ENCODE results near the gene HAPLN1. TPM values are rescaled to one million over a fixed set of nuclear protein-coding genes. Genes with fewer than 3 reads are reported as not detected.
A peak's percentile ranks its signal among the peaks of the same experiment; 100 is the strongest.

Gene HAPLN1
- total and polyA plus RNA-seq, 2 experiments from 2014 or later, result 1.5 to 4.0 TPM

DNA sequence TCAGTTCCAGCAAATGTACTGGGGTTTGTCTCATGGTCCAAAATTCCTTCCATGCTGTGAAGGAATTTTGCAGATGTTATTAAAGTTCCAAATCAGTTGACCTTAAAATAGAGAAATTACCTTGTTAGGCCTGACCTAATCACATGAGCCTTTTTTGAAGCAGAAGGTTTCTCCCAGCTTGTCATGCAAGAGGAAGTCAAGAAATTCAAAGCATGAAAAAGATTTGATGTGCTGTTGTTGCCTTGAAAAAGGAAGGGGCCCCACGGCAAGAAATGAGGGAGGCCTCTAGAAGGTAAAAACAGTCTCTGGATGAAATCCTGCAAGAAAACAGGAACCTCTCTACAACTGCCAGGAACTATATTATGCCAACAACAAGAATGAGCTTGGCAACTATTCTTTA is 24.2 kb upstream of the HAPLN1 start:
- no peaks in the 10 kb centered on the region for H3K4me1 Mint-ChIP-seq
- Histone ChIP-seq H3K4me3 (no peak overlapping the region), H3K36me3 (ENCODE audit: insufficient read depth) (no peaks in the 10 kb centered on the region), H4K20me1 (replicated peaks; ENCODE audit: insufficient read depth) (no peaks in the 10 kb centered on the region), H3K4me2 (no peak overlapping the region), H3K79me2 (replicated peaks; ENCODE audit: insufficient read depth) (no peaks in the 10 kb centered on the region), H3F3A (replicated peaks; ENCODE audit: low read depth) (no peaks in the 10 kb centered on the region), H2AFZ (peak overlapping the region; percentile 86; the same call in 1 of the 2 replicates), H3K9me2 (ENCODE audit: insufficient read depth) (no peaks in the 10 kb centered on the region), H3K27ac (ENCODE audit: low read depth) (no peak overlapping the region), H3K27me3 (ENCODE audit: insufficient read depth) (no peaks in the 10 kb centered on the region), H3K4me1 (ENCODE audit: insufficient read depth) (no peaks in the 10 kb centered on the region)
- peaks cover 4% of the 10 kb centered on the region; the same call in 2 of the 3 replicates for H3K9me3 Mint-ChIP-seq
- DNase-seq (ENCODE audit: low spot score) (no peak), ATAC-seq (no peak)
- H3K4me3 Mint-ChIP-seq, result no peak overlapping the region
- no peaks in the 10 kb centered on the region; the same call in 2 of the 3 replicates for H3K36me3 Mint-ChIP-seq (ENCODE audit: low read depth)
- H3K27me3 Mint-ChIP-seq (ENCODE audit: insufficient read depth, low read depth, poor library complexity), result no peaks in the 10 kb centered on the region
- no peak overlapping the region for H3K27ac Mint-ChIP-seq
- TF ChIP-seq STAT1 (IDR thresholded peaks at IDR 0.05; ENCODE audit: unreplicated experiment) (no peak), ZNF331 (CRISPR knock-in tag; IDR thresholded peaks at IDR 0.05; ENCODE audit: low read depth) (no peak), CREB1 (CRISPR knock-in tag; IDR thresholded peaks at IDR 0.05; ENCODE audit: low read depth) (no peak), ZNF114 (CRISPR knock-in tag; IDR thresholded peaks at IDR 0.05) (no peak), JUNB (IDR thresholded peaks at IDR 0.05; ENCODE audit: unreplicated experiment) (no peak), EZH2phosphoT487 (IDR thresholded peaks at IDR 0.05; ENCODE audit: unreplicated experiment) (no peak), POLR2AphosphoS5 (IDR thresholded peaks at IDR 0.05; ENCODE audit: low read depth) (no peak), EZH2 (IDR thresholded peaks at IDR 0.05; ENCODE audit: low read depth, unreplicated experiment) (no peak), NANOG (IDR thresholded peaks at IDR 0.05; ENCODE audit: borderline replicate concordance) (no peak)
- TF ChIP-seq, protein P1, sequence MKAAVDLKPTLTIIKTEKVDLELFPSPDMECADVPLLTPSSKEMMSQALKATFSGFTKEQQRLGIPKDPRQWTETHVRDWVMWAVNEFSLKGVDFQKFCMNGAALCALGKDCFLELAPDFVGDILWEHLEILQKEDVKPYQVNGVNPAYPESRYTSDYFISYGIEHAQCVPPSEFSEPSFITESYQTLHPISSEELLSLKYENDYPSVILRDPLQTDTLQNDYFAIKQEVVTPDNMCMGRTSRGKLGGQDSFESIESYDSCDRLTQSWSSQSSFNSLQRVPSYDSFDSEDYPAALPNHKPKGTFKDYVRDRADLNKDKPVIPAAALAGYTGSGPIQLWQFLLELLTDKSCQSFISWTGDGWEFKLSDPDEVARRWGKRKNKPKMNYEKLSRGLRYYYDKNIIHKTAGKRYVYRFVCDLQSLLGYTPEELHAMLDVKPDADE (IDR thresholded peaks at IDR 0.05), result no peak
- TF ChIP-seq, protein P2, sequence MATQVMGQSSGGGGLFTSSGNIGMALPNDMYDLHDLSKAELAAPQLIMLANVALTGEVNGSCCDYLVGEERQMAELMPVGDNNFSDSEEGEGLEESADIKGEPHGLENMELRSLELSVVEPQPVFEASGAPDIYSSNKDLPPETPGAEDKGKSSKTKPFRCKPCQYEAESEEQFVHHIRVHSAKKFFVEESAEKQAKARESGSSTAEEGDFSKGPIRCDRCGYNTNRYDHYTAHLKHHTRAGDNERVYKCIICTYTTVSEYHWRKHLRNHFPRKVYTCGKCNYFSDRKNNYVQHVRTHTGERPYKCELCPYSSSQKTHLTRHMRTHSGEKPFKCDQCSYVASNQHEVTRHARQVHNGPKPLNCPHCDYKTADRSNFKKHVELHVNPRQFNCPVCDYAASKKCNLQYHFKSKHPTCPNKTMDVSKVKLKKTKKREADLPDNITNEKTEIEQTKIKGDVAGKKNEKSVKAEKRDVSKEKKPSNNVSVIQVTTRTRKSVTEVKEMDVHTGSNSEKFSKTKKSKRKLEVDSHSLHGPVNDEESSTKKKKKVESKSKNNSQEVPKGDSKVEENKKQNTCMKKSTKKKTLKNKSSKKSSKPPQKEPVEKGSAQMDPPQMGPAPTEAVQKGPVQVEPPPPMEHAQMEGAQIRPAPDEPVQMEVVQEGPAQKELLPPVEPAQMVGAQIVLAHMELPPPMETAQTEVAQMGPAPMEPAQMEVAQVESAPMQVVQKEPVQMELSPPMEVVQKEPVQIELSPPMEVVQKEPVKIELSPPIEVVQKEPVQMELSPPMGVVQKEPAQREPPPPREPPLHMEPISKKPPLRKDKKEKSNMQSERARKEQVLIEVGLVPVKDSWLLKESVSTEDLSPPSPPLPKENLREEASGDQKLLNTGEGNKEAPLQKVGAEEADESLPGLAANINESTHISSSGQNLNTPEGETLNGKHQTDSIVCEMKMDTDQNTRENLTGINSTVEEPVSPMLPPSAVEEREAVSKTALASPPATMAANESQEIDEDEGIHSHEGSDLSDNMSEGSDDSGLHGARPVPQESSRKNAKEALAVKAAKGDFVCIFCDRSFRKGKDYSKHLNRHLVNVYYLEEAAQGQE (IDR thresholded peaks at IDR 0.05; ENCODE audit: unreplicated experiment), result no peak
- TF ChIP-seq, protein P3, sequence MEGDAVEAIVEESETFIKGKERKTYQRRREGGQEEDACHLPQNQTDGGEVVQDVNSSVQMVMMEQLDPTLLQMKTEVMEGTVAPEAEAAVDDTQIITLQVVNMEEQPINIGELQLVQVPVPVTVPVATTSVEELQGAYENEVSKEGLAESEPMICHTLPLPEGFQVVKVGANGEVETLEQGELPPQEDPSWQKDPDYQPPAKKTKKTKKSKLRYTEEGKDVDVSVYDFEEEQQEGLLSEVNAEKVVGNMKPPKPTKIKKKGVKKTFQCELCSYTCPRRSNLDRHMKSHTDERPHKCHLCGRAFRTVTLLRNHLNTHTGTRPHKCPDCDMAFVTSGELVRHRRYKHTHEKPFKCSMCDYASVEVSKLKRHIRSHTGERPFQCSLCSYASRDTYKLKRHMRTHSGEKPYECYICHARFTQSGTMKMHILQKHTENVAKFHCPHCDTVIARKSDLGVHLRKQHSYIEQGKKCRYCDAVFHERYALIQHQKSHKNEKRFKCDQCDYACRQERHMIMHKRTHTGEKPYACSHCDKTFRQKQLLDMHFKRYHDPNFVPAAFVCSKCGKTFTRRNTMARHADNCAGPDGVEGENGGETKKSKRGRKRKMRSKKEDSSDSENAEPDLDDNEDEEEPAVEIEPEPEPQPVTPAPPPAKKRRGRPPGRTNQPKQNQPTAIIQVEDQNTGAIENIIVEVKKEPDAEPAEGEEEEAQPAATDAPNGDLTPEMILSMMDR (conservative IDR thresholded peaks at IDR 0.05; ENCODE audit: low read depth in 2 of 2), result no peak
- TF ChIP-seq, protein P4, sequence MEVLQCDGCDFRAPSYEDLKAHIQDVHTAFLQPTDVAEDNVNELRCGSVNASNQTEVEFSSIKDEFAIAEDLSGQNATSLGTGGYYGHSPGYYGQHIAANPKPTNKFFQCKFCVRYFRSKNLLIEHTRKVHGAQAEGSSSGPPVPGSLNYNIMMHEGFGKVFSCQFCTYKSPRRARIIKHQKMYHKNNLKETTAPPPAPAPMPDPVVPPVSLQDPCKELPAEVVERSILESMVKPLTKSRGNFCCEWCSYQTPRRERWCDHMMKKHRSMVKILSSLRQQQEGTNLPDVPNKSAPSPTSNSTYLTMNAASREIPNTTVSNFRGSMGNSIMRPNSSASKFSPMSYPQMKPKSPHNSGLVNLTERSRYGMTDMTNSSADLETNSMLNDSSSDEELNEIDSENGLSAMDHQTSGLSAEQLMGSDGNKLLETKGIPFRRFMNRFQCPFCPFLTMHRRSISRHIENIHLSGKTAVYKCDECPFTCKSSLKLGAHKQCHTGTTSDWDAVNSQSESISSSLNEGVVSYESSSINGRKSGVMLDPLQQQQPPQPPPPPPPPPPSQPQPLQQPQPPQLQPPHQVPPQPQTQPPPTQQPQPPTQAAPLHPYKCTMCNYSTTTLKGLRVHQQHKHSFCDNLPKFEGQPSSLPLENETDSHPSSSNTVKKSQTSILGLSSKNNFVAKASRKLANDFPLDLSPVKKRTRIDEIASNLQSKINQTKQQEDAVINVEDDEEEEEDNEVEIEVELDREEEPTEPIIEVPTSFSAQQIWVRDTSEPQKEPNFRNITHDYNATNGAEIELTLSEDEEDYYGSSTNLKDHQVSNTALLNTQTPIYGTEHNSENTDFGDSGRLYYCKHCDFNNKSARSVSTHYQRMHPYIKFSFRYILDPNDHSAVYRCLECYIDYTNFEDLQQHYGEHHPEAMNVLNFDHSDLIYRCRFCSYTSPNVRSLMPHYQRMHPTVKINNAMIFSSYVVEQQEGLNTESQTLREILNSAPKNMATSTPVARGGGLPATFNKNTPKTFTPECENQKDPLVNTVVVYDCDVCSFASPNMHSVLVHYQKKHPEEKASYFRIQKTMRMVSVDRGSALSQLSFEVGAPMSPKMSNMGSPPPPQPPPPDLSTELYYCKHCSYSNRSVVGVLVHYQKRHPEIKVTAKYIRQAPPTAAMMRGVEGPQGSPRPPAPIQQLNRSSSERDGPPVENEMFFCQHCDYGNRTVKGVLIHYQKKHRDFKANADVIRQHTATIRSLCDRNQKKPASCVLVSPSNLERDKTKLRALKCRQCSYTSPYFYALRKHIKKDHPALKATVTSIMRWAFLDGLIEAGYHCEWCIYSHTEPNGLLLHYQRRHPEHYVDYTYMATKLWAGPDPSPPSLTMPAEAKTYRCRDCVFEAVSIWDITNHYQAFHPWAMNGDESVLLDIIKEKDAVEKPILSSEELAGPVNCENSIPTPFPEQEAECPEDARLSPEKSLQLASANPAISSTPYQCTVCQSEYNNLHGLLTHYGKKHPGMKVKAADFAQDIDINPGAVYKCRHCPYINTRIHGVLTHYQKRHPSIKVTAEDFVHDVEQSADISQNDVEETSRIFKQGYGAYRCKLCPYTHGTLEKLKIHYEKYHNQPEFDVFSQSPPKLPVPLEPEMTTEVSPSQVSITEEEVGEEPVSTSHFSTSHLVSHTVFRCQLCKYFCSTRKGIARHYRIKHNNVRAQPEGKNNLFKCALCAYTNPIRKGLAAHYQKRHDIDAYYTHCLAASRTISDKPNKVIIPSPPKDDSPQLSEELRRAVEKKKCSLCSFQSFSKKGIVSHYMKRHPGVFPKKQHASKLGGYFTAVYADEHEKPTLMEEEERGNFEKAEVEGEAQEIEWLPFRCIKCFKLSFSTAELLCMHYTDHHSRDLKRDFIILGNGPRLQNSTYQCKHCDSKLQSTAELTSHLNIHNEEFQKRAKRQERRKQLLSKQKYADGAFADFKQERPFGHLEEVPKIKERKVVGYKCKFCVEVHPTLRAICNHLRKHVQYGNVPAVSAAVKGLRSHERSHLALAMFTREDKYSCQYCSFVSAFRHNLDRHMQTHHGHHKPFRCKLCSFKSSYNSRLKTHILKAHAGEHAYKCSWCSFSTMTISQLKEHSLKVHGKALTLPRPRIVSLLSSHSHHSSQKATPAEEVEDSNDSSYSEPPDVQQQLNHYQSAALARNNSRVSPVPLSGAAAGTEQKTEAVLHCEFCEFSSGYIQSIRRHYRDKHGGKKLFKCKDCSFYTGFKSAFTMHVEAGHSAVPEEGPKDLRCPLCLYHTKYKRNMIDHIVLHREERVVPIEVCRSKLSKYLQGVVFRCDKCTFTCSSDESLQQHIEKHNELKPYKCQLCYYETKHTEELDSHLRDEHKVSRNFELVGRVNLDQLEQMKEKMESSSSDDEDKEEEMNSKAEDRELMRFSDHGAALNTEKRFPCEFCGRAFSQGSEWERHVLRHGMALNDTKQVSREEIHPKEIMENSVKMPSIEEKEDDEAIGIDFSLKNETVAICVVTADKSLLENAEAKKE (CRISPR knock-in tag; IDR thresholded peaks at IDR 0.05), result no peak
